Measurements from ENCODE around the gene SYT17. TPM values are rescaled to one million over a fixed set of nuclear protein-coding genes. Genes with fewer than 3 reads are reported as not detected.

SYT17 gene
- total RNA-seq, 1 experiment from 2014 or later = 10.3 TPM

GRCh38 chr16:19238406-19238805 is 70.4 kb downstream of the SYT17 start:
- intact Hi-C loops (cut with micrococcal nuclease) = no loop called here
- CTCF ChIA-PET = interaction anchor here (1.2 kb wide), 1 partner anchor 92 kb away, joined by 3 read pairs; no protein-coding TSS in a partner anchor
- no peaks in the 10 kb centered on the region for H4K20me1 ChIP-seq (ENCODE audit: insufficient read depth)
- ATAC-seq = no peak
- RAD21 ChIA-PET (ENCODE audit: low non-redundant PET in 1 of 2, low total read pairs in 2 of 2, uncharacterized antibody in 2 of 2, unreplicated experiment in 2 of 2) = no interaction called here
- no peak for DNase-seq (ENCODE audit: low read depth, low spot score)
- H3K9me3 ChIP-seq (ENCODE audit: control insufficient read depth in 1 of 2, insufficient read depth in 1 of 2, low read depth in 1 of 2, low read length in 2 of 2) = peaks cover 0 to 14% of the 10 kb centered on the region in 2 experiments; a peak in 3 of 4 replicates
- H3K4me1 ChIP-seq (ENCODE audit: control insufficient read depth in 1 of 2, insufficient read depth in 2 of 2, low read length in 2 of 2) = no peaks in the 10 kb centered on the region
- POLR2A ChIA-PET = no interaction called here
- H3K36me3 ChIP-seq (ENCODE audit: control insufficient read depth in 1 of 2, insufficient read depth in 2 of 2, low read length in 2 of 2) = no peaks in the 10 kb centered on the region
- no peaks in the 10 kb centered on the region for H3K27me3 ChIP-seq (ENCODE audit: insufficient read depth, low read length)
- H3K4me2 ChIP-seq (ENCODE audit: low read length) = no peak overlapping the region
- H3K79me2 ChIP-seq (ENCODE audit: insufficient read depth, low read length) = no peaks in the 10 kb centered on the region
- no peaks in the 10 kb centered on the region for H3K9me2 ChIP-seq (ENCODE audit: insufficient read depth)
- H2AFZ ChIP-seq (ENCODE audit: low read depth, low read length, poor library complexity, severe bottlenecking) = no peak overlapping the region
- no peak overlapping the region for H3K9ac ChIP-seq (ENCODE audit: low read length)
- no TSS peak for BruUV-seq (replicated peaks)
- no peak overlapping the region for H3K4me3 ChIP-seq (replicated peaks in 1 of 2; ENCODE audit: low read depth in 1 of 2, low read length in 2 of 2)
- TF ChIP-seq POLR2AphosphoS5 (IDR thresholded peaks at IDR 0.05; ENCODE audit: low read depth, low read length) (no peak), REST (IDR thresholded peaks at IDR 0.05; ENCODE audit: low read depth) (no peak), SRF (IDR thresholded peaks at IDR 0.05; ENCODE audit: low read depth) (no peak), CEBPB (IDR thresholded peaks at IDR 0.05; ENCODE audit: low read depth) (no peak), ATF3 (IDR thresholded peaks at IDR 0.05) (no peak), TCF7L2 (IDR thresholded peaks at IDR 0.05; ENCODE audit: borderline replicate concordance, extremely low read depth, insufficient read depth, insufficient read length) (no peak), YY1 (IDR thresholded peaks at IDR 0.05; ENCODE audit: extremely low read depth, insufficient replicate concordance, low read depth, low read length) (no peak), FOSL1 (IDR thresholded peaks at IDR 0.05; ENCODE audit: low read depth) (no peak)
- H3K27ac ChIP-seq (ENCODE audit: low read depth, low read length) = no peak overlapping the region
